PC-3 (cell line): ENCODE data around the gene MACROD2. TPM values are rescaled to one million over a fixed set of nuclear protein-coding genes. Genes with fewer than 3 reads are reported as not detected.

Experiments used
- ATAC-seq: fragments of 200-7000 bp; cut with Tn5 transposase; 2 replicates; pipeline ENCODE4 v1.9.1; 2020; ENCODE audit warnings: mild to moderate bottlenecking, moderate library complexity
- BruUV-seq: library from RNA; stranded (reverse); fragments of 400-500 nt; replicated peaks from 2 replicates; lab custom pipeline; 2021; lab: Mats Ljungman, UMichigan
- CTCF ChIA-PET: fragments of 300-600 bp; sonication (Branson Sonifier 250); formaldehyde crosslinking; loops from one replicate; lab custom pipeline; 2022; ENCODE audit warnings: antibody characterized with exemption; lab: Charles Lee
- POLR2A ChIA-PET: fragments of 300-600 bp; sonication (Branson Sonifier 250); formaldehyde crosslinking; loops from one replicate; lab custom pipeline; 2022; ENCODE audit warnings: antibody characterized with exemption; ENCODE audit not compliant: unreplicated experiment; lab: Charles Lee
- DNase-seq: peaks from one replicate; pipeline ENCODE4 v3.0.0-alpha.2; 2015
- H2AFZ ChIP-seq: fragments of 300-600 bp; sonication (generic); 2 replicates; pipeline ENCODE4 v1.6.0; 2016; ENCODE audit warnings: antibody characterized with exemption, low read length
- H3F3A ChIP-seq: fragments of 300-600 bp; sonication (generic); one replicate; pipeline ENCODE4 v1.6.0; 2017; ENCODE audit warnings: antibody characterized with exemption, low read length, control low read depth, mild to moderate bottlenecking; ENCODE audit not compliant: unreplicated experiment
- H3K27ac ChIP-seq: fragments of 300-600 bp; sonication (generic); 2 replicates; pipeline ENCODE4 v1.5.1; 2016; ENCODE audit warnings: mild to moderate bottlenecking, low read length
- H3K27me3 ChIP-seq: fragments of 300-600 bp; sonication (generic); 2 replicates; pipeline ENCODE4 v1.6.1; 2016; ENCODE audit warnings: low read length, mixed read lengths
- H3K36me3 ChIP-seq: fragments of 300-600 bp; sonication (generic); 2 replicates; pipeline ENCODE4 v1.6.1; 2016; ENCODE audit warnings: low read depth, mixed run types, low read length, mixed read lengths
- H3K4me1 ChIP-seq: fragments of 300-600 bp; sonication (generic); 2 replicates; pipeline ENCODE4 v1.5.1; 2016; ENCODE audit warnings: low read length; ENCODE audit not compliant: insufficient read depth
- H3K4me2 ChIP-seq: fragments of 300-600 bp; sonication (generic); 2 replicates; pipeline ENCODE4 v1.6.0; 2016; ENCODE audit warnings: low read length
- H3K4me3 ChIP-seq: fragments of 300-600 bp; sonication (generic); 2 replicates; pipeline ENCODE4 v1.5.1; 2016; ENCODE audit warnings: mild to moderate bottlenecking, low read length, mixed read lengths
- H3K79me2 ChIP-seq: fragments of 300-600 bp; sonication (generic); 2 replicates; pipeline ENCODE4 v1.6.1; 2017; ENCODE audit warnings: low read length, mixed read lengths
- H3K9ac ChIP-seq: fragments of 300-600 bp; sonication (generic); 2 replicates; pipeline ENCODE4 v1.6.0; 2016; ENCODE audit warnings: mild to moderate bottlenecking, low read length
- H3K9me2 ChIP-seq: fragments of 300-600 bp; sonication (generic); replicated peaks from 2 replicates; pipeline ENCODE4 v1.6.1; 2016; ENCODE audit warnings: mixed run types, low read length, mixed read lengths
- H3K9me3 ChIP-seq: fragments of 300-600 bp; sonication (generic); 2 replicates; pipeline ENCODE4 v1.6.1; 2016; ENCODE audit warnings: low read length, mixed read lengths
- H4K20me1 ChIP-seq: fragments of 300-600 bp; sonication (generic); 2 replicates; pipeline ENCODE4 v1.6.1; 2016; ENCODE audit warnings: low read length, mixed read lengths
- CTCF ChIP-seq: fragments of 300-600 bp; sonication (generic); conservative IDR thresholded peaks from 2 replicates; pipeline ENCODE4 v1.5.1; 2017; ENCODE audit warnings: antibody characterized with exemption, low read depth, mild to moderate bottlenecking, low read length
- EZH2 ChIP-seq: fragments of 300-600 bp; sonication (generic); IDR thresholded peaks from one replicate; pipeline ENCODE4 v1.6.1; 2017; ENCODE audit warnings: antibody characterized with exemption, mild to moderate bottlenecking, low read length; ENCODE audit not compliant: unreplicated experiment
- EZH2phosphoT487 ChIP-seq: fragments of 300-600 bp; sonication (generic); IDR thresholded peaks from 2 replicates; pipeline ENCODE4 v1.6.1; 2018; ENCODE audit warnings: mild to moderate bottlenecking, antibody characterized with exemption, low read length, borderline replicate concordance
- intact Hi-C: fragments of 100-400 bp; cut with micrococcal nuclease; formaldehyde crosslinking; loops from 2 replicates; pipeline ENCODE4 v1.9.0; 2023
- total RNA-seq: library from RNA; depleted of rRNA; stranded (reverse); fragments of >200 nt; gene quantifications from 2 replicates; pipeline ENCODE4 v1.2.3, GENCODE V29; 2014

Gene MACROD2
- total RNA-seq, 1 experiment from 2014 or later: 3.1 TPM

- H4K20me1 ChIP-seq: no peaks in the 10 kb centered on the region
- no peak overlapping the region for H3K4me2 ChIP-seq
- ChIA-PET CTCF (no interaction called here), POLR2A (no interaction called here)
- H3K27me3 ChIP-seq: no peaks in the 10 kb centered on the region
- BruUV-seq: no TSS peak
- ATAC-seq (no peak), DNase-seq (no peak)
- no peaks in the 10 kb centered on the region for H3K79me2 ChIP-seq
- H3K27ac ChIP-seq: no peak overlapping the region
- intact Hi-C loops: no loop called here
- no peak overlapping the region for H3K4me3 ChIP-seq
- H2AFZ ChIP-seq: no peak overlapping the region
- TF ChIP-seq CTCF: no peak
- TF ChIP-seq EZH2: no peak
- TF ChIP-seq EZH2phosphoT487: no peak
- no peaks in the 10 kb centered on the region for H3K9me2 ChIP-seq
- 0 out of 2 replicates have a peak, but pooled peaks cover 5% of the 10 kb centered on the region for H3K4me1 ChIP-seq
- H3K36me3 ChIP-seq: no peaks in the 10 kb centered on the region
- H3F3A ChIP-seq: no peaks in the 10 kb centered on the region
- no peak overlapping the region for H3K9ac ChIP-seq
- H3K9me3 ChIP-seq: no peaks in the 10 kb centered on the region
Observed at GRCh38 chr20:16096756-16097326, 2101.5 kb downstream of the MACROD2 start.

GRCh38 chr20:16097788-16098187 lies 2102.5 kb downstream of the MACROD2 start:
- Histone ChIP-seq H3K9me2 (no peaks in the 10 kb centered on the region), H3K36me3 (no peaks in the 10 kb centered on the region), H3K27ac (no peak overlapping the region), H4K20me1 (no peaks in the 10 kb centered on the region), H3K79me2 (no peaks in the 10 kb centered on the region), H3K4me1 (0 out of 2 replicates have a peak, but pooled peaks cover 5% of the 10 kb centered on the region), H3K4me3 (no peak overlapping the region), H3K4me2 (no peak overlapping the region), H3K9ac (no peak overlapping the region), H3K9me3 (no peaks in the 10 kb centered on the region), H3F3A (no peaks in the 10 kb centered on the region), H3K27me3 (no peaks in the 10 kb centered on the region), H2AFZ (no peak overlapping the region)
- POLR2A ChIA-PET: no interaction called here
- CTCF ChIA-PET: no interaction called here
- no TSS peak for BruUV-seq
- no peak for TF ChIP-seq CTCF
- no peak for TF ChIP-seq EZH2
- TF ChIP-seq EZH2phosphoT487: no peak
- ATAC-seq (no peak), DNase-seq (no peak)
- intact Hi-C loops: no loop called here

- CTCF ChIA-PET: no interaction called here
- H2AFZ ChIP-seq: no peak overlapping the region
- H3K9me2 ChIP-seq: no peaks in the 10 kb centered on the region
- ATAC-seq (no peak), DNase-seq (peak; percentile 60)
- no peaks in the 10 kb centered on the region for H3K36me3 ChIP-seq
- no peak overlapping the region for H3K4me3 ChIP-seq
- no peaks in the 10 kb centered on the region for H3K9me3 ChIP-seq
- no peaks in the 10 kb centered on the region for H4K20me1 ChIP-seq
- no peaks in the 10 kb centered on the region for H3K27me3 ChIP-seq
- no peak overlapping the region for H3K27ac ChIP-seq
- intact Hi-C loops: no loop called here
- no peaks in the 10 kb centered on the region for H3K79me2 ChIP-seq
- no peak for TF ChIP-seq CTCF
- TF ChIP-seq EZH2: no peak
- TF ChIP-seq EZH2phosphoT487: no peak
- BruUV-seq: no TSS peak
- H3F3A ChIP-seq: no peaks in the 10 kb centered on the region
- no peak overlapping the region for H3K4me2 ChIP-seq
- H3K4me1 ChIP-seq: 0 out of 2 replicates have a peak, but pooled peaks cover 5% of the 10 kb centered on the region
- H3K9ac ChIP-seq: no peak overlapping the region
- POLR2A ChIA-PET: no interaction called here
Observed at GRCh38 chr20:16098890-16099639, 2103.7 kb downstream of the MACROD2 start.
